ENCODE data around the gene CLMN. TPM values are rescaled to one million over a fixed set of nuclear protein-coding genes. Genes with fewer than 3 reads are reported as not detected.

Gene CLMN
- total and polyA plus RNA-seq, 2 of the 13 experiments (the other 11 are each of a cell fraction or from before 2014, with no cell fraction given): 15.1 to 16.7 TPM

DNA sequence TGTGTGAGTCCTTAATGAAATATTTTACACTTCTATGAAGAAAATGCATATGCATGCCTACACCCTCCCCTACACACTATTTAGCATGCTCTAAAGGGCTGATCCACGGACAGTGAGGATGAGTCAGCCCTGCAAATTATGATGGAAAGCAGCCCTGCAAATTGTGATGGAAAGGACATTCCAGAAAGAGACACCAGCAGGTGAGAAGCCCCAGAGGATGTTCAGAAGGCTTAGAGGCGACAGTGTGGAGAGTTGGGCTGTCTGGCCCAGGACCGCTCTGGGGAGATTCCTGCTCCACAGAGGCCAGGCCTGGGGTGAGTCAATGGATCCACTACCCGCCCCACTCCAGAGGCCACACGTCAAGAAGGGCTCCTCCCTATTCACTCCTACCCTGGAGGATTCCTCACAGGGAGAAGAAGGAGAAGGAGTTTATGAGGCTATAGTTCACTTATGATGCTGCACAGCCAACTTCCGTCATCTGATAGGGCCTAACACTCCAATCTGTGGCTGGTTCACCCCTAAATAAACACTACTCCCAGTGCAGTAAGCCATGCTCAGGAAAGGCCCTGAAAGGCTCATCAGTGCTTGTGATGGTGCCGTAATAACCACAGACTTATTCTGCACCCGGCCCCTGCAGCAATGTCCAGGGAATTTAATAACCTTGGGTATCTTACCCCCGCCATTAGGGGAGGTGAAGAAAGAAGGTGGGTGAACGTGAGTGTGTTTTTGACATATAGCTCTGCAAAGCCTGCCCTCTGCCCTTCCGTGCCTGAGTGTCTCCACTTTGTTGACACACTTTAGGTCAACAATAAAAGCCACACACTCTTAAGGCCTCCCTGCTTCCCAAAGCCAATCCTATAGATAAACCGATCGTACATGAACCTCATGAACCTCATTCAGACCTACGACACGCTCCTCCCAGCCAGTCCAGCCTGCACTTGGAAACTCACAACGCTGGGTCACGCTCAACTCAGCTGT, 46.4 kb downstream of the CLMN start (continued):
- TF ChIP-seq, protein P1, sequence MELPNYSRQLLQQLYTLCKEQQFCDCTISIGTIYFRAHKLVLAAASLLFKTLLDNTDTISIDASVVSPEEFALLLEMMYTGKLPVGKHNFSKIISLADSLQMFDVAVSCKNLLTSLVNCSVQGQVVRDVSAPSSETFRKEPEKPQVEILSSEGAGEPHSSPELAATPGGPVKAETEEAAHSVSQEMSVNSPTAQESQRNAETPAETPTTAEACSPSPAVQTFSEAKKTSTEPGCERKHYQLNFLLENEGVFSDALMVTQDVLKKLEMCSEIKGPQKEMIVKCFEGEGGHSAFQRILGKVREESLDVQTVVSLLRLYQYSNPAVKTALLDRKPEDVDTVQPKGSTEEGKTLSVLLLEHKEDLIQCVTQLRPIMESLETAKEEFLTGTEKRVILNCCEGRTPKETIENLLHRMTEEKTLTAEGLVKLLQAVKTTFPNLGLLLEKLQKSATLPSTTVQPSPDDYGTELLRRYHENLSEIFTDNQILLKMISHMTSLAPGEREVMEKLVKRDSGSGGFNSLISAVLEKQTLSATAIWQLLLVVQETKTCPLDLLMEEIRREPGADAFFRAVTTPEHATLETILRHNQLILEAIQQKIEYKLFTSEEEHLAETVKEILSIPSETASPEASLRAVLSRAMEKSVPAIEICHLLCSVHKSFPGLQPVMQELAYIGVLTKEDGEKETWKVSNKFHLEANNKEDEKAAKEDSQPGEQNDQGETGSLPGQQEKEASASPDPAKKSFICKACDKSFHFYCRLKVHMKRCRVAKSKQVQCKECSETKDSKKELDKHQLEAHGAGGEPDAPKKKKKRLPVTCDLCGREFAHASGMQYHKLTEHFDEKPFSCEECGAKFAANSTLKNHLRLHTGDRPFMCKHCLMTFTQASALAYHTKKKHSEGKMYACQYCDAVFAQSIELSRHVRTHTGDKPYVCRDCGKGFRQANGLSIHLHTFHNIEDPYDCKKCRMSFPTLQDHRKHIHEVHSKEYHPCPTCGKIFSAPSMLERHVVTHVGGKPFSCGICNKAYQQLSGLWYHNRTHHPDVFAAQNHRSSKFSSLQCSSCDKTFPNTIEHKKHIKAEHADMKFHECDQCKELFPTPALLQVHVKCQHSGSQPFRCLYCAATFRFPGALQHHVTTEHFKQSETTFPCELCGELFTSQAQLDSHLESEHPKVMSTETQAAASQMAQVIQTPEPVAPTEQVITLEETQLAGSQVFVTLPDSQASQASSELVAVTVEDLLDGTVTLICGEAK (IDR thresholded peaks at IDR 0.05): no peak
- TF ChIP-seq, protein P1 (CRISPR knock-in tag; IDR thresholded peaks at IDR 0.05): no peak; the same call in 1 of the 2 replicates
- no peak for TF ChIP-seq ZBTB7B (CRISPR knock-in tag; IDR thresholded peaks at IDR 0.05)
- TF ChIP-seq, protein P2, sequence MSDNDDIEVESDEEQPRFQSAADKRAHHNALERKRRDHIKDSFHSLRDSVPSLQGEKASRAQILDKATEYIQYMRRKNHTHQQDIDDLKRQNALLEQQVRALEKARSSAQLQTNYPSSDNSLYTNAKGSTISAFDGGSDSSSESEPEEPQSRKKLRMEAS (IDR thresholded peaks at IDR 0.05): peak; percentile 49; the same call in 1 of the 2 replicates
- TF ChIP-seq SYNCRIP (IDR thresholded peaks at IDR 0.05; ENCODE audit: insufficient read depth, low read depth, low read length): no peak
- no peak for TF ChIP-seq ASH2L (IDR thresholded peaks at IDR 0.05; ENCODE audit: insufficient read length, low read depth, low read length)
- TF ChIP-seq ZFP62 (CRISPR knock-in tag; IDR thresholded peaks at IDR 0.05): no peak
- peak; percentile 26; the same call in 1 of the 2 replicates for TF ChIP-seq ZSCAN25 (CRISPR knock-in tag; IDR thresholded peaks at IDR 0.05)
- TF ChIP-seq GATA4 (IDR thresholded peaks at IDR 0.05; ENCODE audit: borderline replicate concordance, low read depth): no peak
- TF ChIP-seq TAF1 (CRISPR knock-in tag; IDR thresholded peaks at IDR 0.05): no peak
- no peak for TF ChIP-seq ZNF530 (CRISPR knock-in tag; IDR thresholded peaks at IDR 0.05; ENCODE audit: low read depth)
- no peak for TF ChIP-seq ZNF282 (IDR thresholded peaks at IDR 0.05; ENCODE audit: partially characterized antibody)
- no peak for TF ChIP-seq ZIK1 (CRISPR knock-in tag; IDR thresholded peaks at IDR 0.05; ENCODE audit: borderline replicate concordance, low read depth)
- TF ChIP-seq, protein P3, sequence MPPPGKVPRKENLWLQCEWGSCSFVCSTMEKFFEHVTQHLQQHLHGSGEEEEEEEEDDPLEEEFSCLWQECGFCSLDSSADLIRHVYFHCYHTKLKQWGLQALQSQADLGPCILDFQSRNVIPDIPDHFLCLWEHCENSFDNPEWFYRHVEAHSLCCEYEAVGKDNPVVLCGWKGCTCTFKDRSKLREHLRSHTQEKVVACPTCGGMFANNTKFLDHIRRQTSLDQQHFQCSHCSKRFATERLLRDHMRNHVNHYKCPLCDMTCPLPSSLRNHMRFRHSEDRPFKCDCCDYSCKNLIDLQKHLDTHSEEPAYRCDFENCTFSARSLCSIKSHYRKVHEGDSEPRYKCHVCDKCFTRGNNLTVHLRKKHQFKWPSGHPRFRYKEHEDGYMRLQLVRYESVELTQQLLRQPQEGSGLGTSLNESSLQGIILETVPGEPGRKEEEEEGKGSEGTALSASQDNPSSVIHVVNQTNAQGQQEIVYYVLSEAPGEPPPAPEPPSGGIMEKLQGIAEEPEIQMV (CRISPR knock-in tag; IDR thresholded peaks at IDR 0.05; ENCODE audit: low read depth): peak; percentile 48; the same call in 1 of the 2 replicates
- no peak for TF ChIP-seq MBD4 (IDR thresholded peaks at IDR 0.05; ENCODE audit: borderline replicate concordance, low read length)
- TF ChIP-seq, protein P4, sequence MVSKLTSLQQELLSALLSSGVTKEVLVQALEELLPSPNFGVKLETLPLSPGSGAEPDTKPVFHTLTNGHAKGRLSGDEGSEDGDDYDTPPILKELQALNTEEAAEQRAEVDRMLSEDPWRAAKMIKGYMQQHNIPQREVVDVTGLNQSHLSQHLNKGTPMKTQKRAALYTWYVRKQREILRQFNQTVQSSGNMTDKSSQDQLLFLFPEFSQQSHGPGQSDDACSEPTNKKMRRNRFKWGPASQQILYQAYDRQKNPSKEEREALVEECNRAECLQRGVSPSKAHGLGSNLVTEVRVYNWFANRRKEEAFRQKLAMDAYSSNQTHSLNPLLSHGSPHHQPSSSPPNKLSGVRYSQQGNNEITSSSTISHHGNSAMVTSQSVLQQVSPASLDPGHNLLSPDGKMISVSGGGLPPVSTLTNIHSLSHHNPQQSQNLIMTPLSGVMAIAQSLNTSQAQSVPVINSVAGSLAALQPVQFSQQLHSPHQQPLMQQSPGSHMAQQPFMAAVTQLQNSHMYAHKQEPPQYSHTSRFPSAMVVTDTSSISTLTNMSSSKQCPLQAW (CRISPR knock-in tag; IDR thresholded peaks at IDR 0.05): no peak

Data from HepG2 (cell line).